Endothelial cell of umbilical vein (primary cell): ENCODE data around the gene WNT8A. TPM values are rescaled to one million over a fixed set of nuclear protein-coding genes. Genes with fewer than 3 reads are reported as not detected.

Source experiments
- BruUV-seq: library from RNA; stranded (reverse); fragments of 400-500 nt; replicated peaks from 2 replicates; lab custom pipeline; 2021; lab: Mats Ljungman, UMichigan
- CTCF ChIA-PET: fragments of 300-600, 350-600 bp; sonication (Branson Sonifier 250); formaldehyde crosslinking; loops from one replicate; lab custom pipeline; 2021; ENCODE audit warnings: antibody characterized with exemption, inconsistent platforms; lab: Charles Lee
- POLR2A ChIA-PET: fragments of 300-600, 350-600 bp; sonication (Branson Sonifier 250); formaldehyde crosslinking; loops from one replicate; lab custom pipeline; 2021; ENCODE audit warnings: antibody characterized with exemption, inconsistent platforms; lab: Charles Lee
- DNase-seq: peaks from one replicate; pipeline ENCODE4 v3.0.0-alpha.2; 2011; ENCODE audit warnings: low read depth, low spot score
- FAIRE-seq: peaks from 2 replicates; lab custom pipeline; 2011; peaks lifted over from hg19 to GRCh38; lab: Jason Lieb, UNC
- H2AFZ ChIP-seq: 2 replicates; pipeline ENCODE4 v1.6.0; 2012; ENCODE audit warnings: low read depth, low read length, control low read depth, inconsistent platforms
- H3K27ac ChIP-seq: 2 replicates; pipeline ENCODE4 v1.5.1; 2011; ENCODE audit warnings: low read depth, mild to moderate bottlenecking, control low read depth, low read length, moderate library complexity; ENCODE audit not compliant: insufficient read depth
- H3K27me3 ChIP-seq, 2 experiments: 2 replicates each; pipeline versions ENCODE4 v1.6.0 to v1.6.1; 2011; ENCODE audit warnings: low read length in 2 of 2, mixed read lengths in 1 of 2; ENCODE audit not compliant: control insufficient read depth in 2 of 2, insufficient read depth in 2 of 2
- H3K36me3 ChIP-seq, 2 experiments: 2 replicates in 1 of 2; 3 replicates in 1 of 2; pipeline ENCODE4 v1.5.1; 2011; ENCODE audit warnings: low read length in 2 of 2, mild to moderate bottlenecking in 1 of 2, moderate library complexity in 1 of 2; ENCODE audit not compliant: control insufficient read depth in 2 of 2, insufficient read depth in 2 of 2; ENCODE audit errors: extremely low read depth in 1 of 2
- H3K4me1 ChIP-seq: 3 replicates; pipeline ENCODE4 v1.5.1; 2011; ENCODE audit warnings: mild to moderate bottlenecking, low read length; ENCODE audit not compliant: control insufficient read depth, insufficient read depth; ENCODE audit errors: extremely low read depth
- H3K4me2 ChIP-seq: 2 replicates; pipeline ENCODE4 v1.6.1; 2011; ENCODE audit warnings: low read length, control low read depth, mixed read lengths; ENCODE audit not compliant: insufficient read depth
- H3K4me3 ChIP-seq, 3 experiments: fragments of 200-600 bp in 1 of 3; sonication (generic), shearing (Covaris generic) in 1 of 3; replicated peaks in 1 of 3; 2 replicates each; pipeline ENCODE4 v1.5.1; 2011 to 2016; ENCODE audit warnings: control low read depth in 3 of 3, low read length in 3 of 3, mild to moderate bottlenecking in 2 of 3, inconsistent platforms in 1 of 3, low read depth in 1 of 3, moderate library complexity in 1 of 3; ENCODE audit not compliant: insufficient read depth in 1 of 3
- H3K79me2 ChIP-seq: 2 replicates; pipeline ENCODE4 v1.6.0; 2012; ENCODE audit warnings: low read length, inconsistent platforms; ENCODE audit not compliant: control insufficient read depth, insufficient read depth
- H3K9ac ChIP-seq: replicated peaks from 2 replicates; pipeline ENCODE3; 2011; ENCODE audit warnings: low read length, control low read depth; ENCODE audit not compliant: insufficient read depth; ENCODE audit errors: extremely low read depth
- H3K9me1 ChIP-seq: replicated peaks from 3 replicates; pipeline ENCODE4 v1.6.0; 2011; ENCODE audit warnings: mild to moderate bottlenecking, low read length; ENCODE audit not compliant: control insufficient read depth, insufficient read depth; ENCODE audit errors: extremely low read depth
- H3K9me3 ChIP-seq: replicated peaks from 2 replicates; pipeline ENCODE4 v1.5.1; 2012; ENCODE audit warnings: low read length, inconsistent platforms; ENCODE audit not compliant: control insufficient read depth, insufficient read depth
- H4K20me1 ChIP-seq: replicated peaks from 2 replicates; pipeline ENCODE3; 2011; ENCODE audit warnings: mild to moderate bottlenecking, low read length; ENCODE audit not compliant: control insufficient read depth, insufficient read depth; ENCODE audit errors: extremely low read depth
- EZH2 ChIP-seq: IDR thresholded peaks from 2 replicates; pipeline ENCODE4 v1.6.1; 2012; ENCODE audit warnings: borderline replicate concordance, low read depth, mild to moderate bottlenecking, moderate library complexity, low read length, inconsistent platforms; ENCODE audit not compliant: severe bottlenecking
- FOS ChIP-seq: IDR thresholded peaks from 2 replicates; pipeline ENCODE4 v1.6.1; 2011; ENCODE audit warnings: mild to moderate bottlenecking, low read length, moderate library complexity, borderline replicate concordance; ENCODE audit not compliant: insufficient read depth
- GATA2 ChIP-seq: IDR thresholded peaks from 2 replicates; pipeline ENCODE4 v1.7.0; 2011; ENCODE audit warnings: low read depth, mild to moderate bottlenecking, moderate library complexity, mixed read lengths, low read length; ENCODE audit not compliant: insufficient read length, insufficient read depth
- JUN ChIP-seq: IDR thresholded peaks from 2 replicates; pipeline ENCODE4 v1.6.1; 2011; ENCODE audit warnings: borderline replicate concordance, low read depth; ENCODE audit not compliant: insufficient read length, insufficient read depth
- MYC ChIP-seq: IDR thresholded peaks from one replicate; pipeline ENCODE4 v1.6.1; 2011; ENCODE audit warnings: mild to moderate bottlenecking, low read depth, low read length
- POLR2A ChIP-seq: IDR thresholded peaks from 2 replicates; pipeline ENCODE4 v1.6.1; 2012; ENCODE audit warnings: low read depth, mild to moderate bottlenecking, control low read depth, low read length
- POLR2AphosphoS5 ChIP-seq: IDR thresholded peaks from 2 replicates; pipeline ENCODE4 v1.6.1; 2012; ENCODE audit warnings: low read depth, mild to moderate bottlenecking, control low read depth, low read length, moderate library complexity; ENCODE audit not compliant: insufficient read depth
- dilution Hi-C: fragments of 300-500 bp; cut with MboI; formaldehyde crosslinking; loops from one replicate; pipeline ENCODE4 v1.15.0; 2019; ENCODE audit warnings: low sequenced_read_pairs; ENCODE audit not compliant: extremely low pct_ligation_motif_present
- intact Hi-C: fragments of 100-400 bp; cut with micrococcal nuclease; formaldehyde crosslinking; loops from one replicate; pipeline ENCODE4 v1.10.0; 2022
- polyA plus RNA-seq, 4 experiments: library from polyadenylated mRNA; depleted of rRNA in 3 of 4; stranded (reverse) in 3 of 4; unstranded in 1 of 4; fragments of >200 nt; gene quantifications; 2 replicates each; pipeline versions ENCODE4 v1.2.1 to v1.2.3, GENCODE V29; 2011 to 2012; ENCODE audit warnings: missing spikeins in 1 of 4
- small RNA-seq: library from RNA; depleted of rRNA; stranded (forward); fragments of <200 nt; gene quantifications from one replicate; pipeline ENCODE3, GENCODE V24; 2012; ENCODE audit warnings: low replicate concordance, low read depth; ENCODE audit not compliant: insufficient read depth, insufficient read length
- total RNA-seq: library from RNA; stranded (reverse); gene quantifications from 2 replicates; pipeline ENCODE4 v1.2.3, GENCODE V29; 2021
- TF ChIP-seq, protein P1 (sequence below), 2 donors: IDR thresholded peaks; 1 replicate in 1 of 2; 2 replicates in 1 of 2; pipeline ENCODE4 v1.5.1; 2011; ENCODE audit warnings: low read length in 2 of 2, mild to moderate bottlenecking in 2 of 2, moderate library complexity in 2 of 2, control low read depth in 1 of 2, inconsistent platforms in 1 of 2, low read depth in 1 of 2; ENCODE audit not compliant: insufficient read depth in 1 of 2; ENCODE audit errors: extremely low read depth in 1 of 2
- TF ChIP-seq, protein P2 (sequence below): IDR thresholded peaks from 2 replicates; pipeline ENCODE4 v1.6.1; 2011; ENCODE audit not compliant: insufficient read depth, insufficient read length

WNT8A gene
- total and polyA plus RNA-seq, 2 donors (not counting 3 experiments of a cell fraction or from before 2014, with no cell fraction given), result not detected

DNA sequence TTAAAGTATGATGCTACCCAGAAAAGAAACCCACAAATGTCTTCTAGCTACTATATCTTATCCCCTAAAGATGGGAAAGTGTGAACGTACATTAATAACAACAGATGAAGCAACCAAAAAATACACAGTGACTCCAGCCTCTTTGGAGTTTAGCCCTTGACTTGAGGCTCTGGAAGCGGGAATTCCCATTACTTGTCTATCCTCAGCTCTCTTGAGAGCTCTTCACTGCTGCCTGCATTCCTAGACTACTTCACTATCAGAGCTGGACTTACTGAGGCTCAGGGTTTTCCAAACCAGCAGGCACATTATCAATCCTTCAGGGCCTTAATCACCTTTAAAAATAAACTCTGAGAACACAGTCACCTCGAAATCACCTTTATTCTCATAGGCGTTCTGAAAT is 56.4 kb downstream of the WNT8A start:
- Histone ChIP-seq H4K20me1 (no peaks in the 10 kb centered on the region), H3K79me2 (no peaks in the 10 kb centered on the region), H3K36me3 (no peaks in the 10 kb centered on the region), H3K9ac (no peak overlapping the region), H3K4me3 (no peak overlapping the region), H3K4me1 (peaks cover 5% of the 10 kb centered on the region), H3K4me2 (no peak overlapping the region), H3K9me3 (no peaks in the 10 kb centered on the region), H2AFZ (no peak overlapping the region), H3K27me3 (no peaks in the 10 kb centered on the region), H3K9me1 (no peaks in the 10 kb centered on the region), H3K27ac (no peak overlapping the region)
- intact Hi-C loops, result no loop called here
- ChIA-PET CTCF (interaction anchor here (1.6 to 2.1 kb wide), 2 partner anchors 71 to 104 kb away, joined by 4 to 6 read pairs; no protein-coding TSS in a partner anchor), POLR2A (no interaction called here)
- DNase-seq (no peak), FAIRE-seq (no peak)
- dilution Hi-C loops, result no loop called here
- TF ChIP-seq JUN (no peak), POLR2A (no peak), GATA2 (no peak), EZH2 (no peak), FOS (no peak), MYC (no peak), POLR2AphosphoS5 (no peak)
- TF ChIP-seq, protein P1, sequence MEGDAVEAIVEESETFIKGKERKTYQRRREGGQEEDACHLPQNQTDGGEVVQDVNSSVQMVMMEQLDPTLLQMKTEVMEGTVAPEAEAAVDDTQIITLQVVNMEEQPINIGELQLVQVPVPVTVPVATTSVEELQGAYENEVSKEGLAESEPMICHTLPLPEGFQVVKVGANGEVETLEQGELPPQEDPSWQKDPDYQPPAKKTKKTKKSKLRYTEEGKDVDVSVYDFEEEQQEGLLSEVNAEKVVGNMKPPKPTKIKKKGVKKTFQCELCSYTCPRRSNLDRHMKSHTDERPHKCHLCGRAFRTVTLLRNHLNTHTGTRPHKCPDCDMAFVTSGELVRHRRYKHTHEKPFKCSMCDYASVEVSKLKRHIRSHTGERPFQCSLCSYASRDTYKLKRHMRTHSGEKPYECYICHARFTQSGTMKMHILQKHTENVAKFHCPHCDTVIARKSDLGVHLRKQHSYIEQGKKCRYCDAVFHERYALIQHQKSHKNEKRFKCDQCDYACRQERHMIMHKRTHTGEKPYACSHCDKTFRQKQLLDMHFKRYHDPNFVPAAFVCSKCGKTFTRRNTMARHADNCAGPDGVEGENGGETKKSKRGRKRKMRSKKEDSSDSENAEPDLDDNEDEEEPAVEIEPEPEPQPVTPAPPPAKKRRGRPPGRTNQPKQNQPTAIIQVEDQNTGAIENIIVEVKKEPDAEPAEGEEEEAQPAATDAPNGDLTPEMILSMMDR (IDR thresholded peaks at IDR 0.05; ENCODE audit: extremely low read depth in 1 of 2, insufficient read depth in 1 of 2, low read depth in 1 of 2, low read length in 2 of 2), result no peak
- TF ChIP-seq, protein P2, sequence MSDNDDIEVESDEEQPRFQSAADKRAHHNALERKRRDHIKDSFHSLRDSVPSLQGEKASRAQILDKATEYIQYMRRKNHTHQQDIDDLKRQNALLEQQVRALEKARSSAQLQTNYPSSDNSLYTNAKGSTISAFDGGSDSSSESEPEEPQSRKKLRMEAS, result no peak
- no TSS peak for BruUV-seq

Small RNA genes within 50 kb of the gene (small RNA-seq; reads per million reads assigned to genes)
- gene RNU6-1148P (not detected), gene RNU6-460P (63.3 reads per million, percentile 94 among the genes with 10 or more reads in this experiment), gene RNU6-888P (not detected)

Other genes starting within 250 kb of the WNT8A start
- not detected in 2 replicates for gene MYOT, start 216.2 kb upstream of the WNT8A start, total RNA-seq
- not detected in 2 replicates for gene MYOT, start 216.2 kb upstream of the WNT8A start, polyA plus RNA-seq
- gene PKD2L2, start 194.6 kb upstream of the WNT8A start, total RNA-seq, result not detected in 2 replicates
- not detected in 2 replicates for gene PKD2L2, start 194.6 kb upstream of the WNT8A start, polyA plus RNA-seq
- 19.3 and 25.4 TPM in 2 replicates for gene FAM13B, start 51.0 kb upstream of the WNT8A start, total RNA-seq
- gene FAM13B, start 51.0 kb upstream of the WNT8A start, polyA plus RNA-seq, result 6.8 and 8.7 TPM in 2 replicates
- 1.4 and 1.5 TPM in 2 replicates for gene NME5, start 55.4 kb downstream of the WNT8A start, total RNA-seq
- 0.11 TPM in 1 of 2 replicates, not detected in the other for gene NME5, start 55.4 kb downstream of the WNT8A start, polyA plus RNA-seq
- 69.7 and 73.7 TPM in 2 replicates for gene BRD8, start 94.6 kb downstream of the WNT8A start, total RNA-seq
- 33.5 and 38.2 TPM in 2 replicates for gene BRD8, start 94.6 kb downstream of the WNT8A start, polyA plus RNA-seq
- gene KIF20A, start 95.1 kb downstream of the WNT8A start, total RNA-seq, result 72.0 and 78.1 TPM in 2 replicates
- 36.6 and 38.7 TPM in 2 replicates for gene KIF20A, start 95.1 kb downstream of the WNT8A start, polyA plus RNA-seq
- gene CDC23, start 129.3 kb downstream of the WNT8A start, total RNA-seq, result 39.4 and 41.2 TPM in 2 replicates
- 25.2 and 28.5 TPM in 2 replicates for gene CDC23, start 129.3 kb downstream of the WNT8A start, polyA plus RNA-seq
- not detected in 2 replicates for gene GFRA3, start 190.6 kb downstream of the WNT8A start, total RNA-seq
- 0.05 and 0.10 TPM in 2 replicates for gene GFRA3, start 190.6 kb downstream of the WNT8A start, polyA plus RNA-seq
- gene CDC25C, start 247.8 kb downstream of the WNT8A start, total RNA-seq, result 13.3 and 13.6 TPM in 2 replicates
- gene CDC25C, start 247.8 kb downstream of the WNT8A start, polyA plus RNA-seq, result 5.5 and 8.1 TPM in 2 replicates